Cortex of kidney (tissue), 1 donor: ENCODE measurements around the gene LHFPL5.

Source experiments
- DNase-seq: peaks from one replicate; lab custom pipeline; 2025; lab: John Stamatoyannopoulos, UW

Gene LHFPL5

GRCh38 chr6:35804996-35805736 is at the start of gene LHFPL5:
TSS of gene LHFPL5 (plus strand) at chr6:35805352. CDS start at chr6:35805671, 319 bp downstream.
- no peak for DNase-seq

- no peak for DNase-seq
Observed at GRCh38 chr6:35757456-35758123, 47.6 kb upstream of the LHFPL5 start.

- no peak for DNase-seq
Observed at GRCh38 chr6:35759426-35759825, 45.7 kb upstream of the LHFPL5 start.

GRCh38 chr6:35765739-35766138 is 39.4 kb upstream of the LHFPL5 start:
- no peak for DNase-seq

GRCh38 chr6:35769211-35769610 is 35.9 kb upstream of the LHFPL5 start:
- DNase-seq = no peak

- no peak for DNase-seq
Observed at GRCh38 chr6:35771343-35771627, 33.9 kb upstream of the LHFPL5 start.

GRCh38 chr6:35774116-35774794 is 30.9 kb upstream of the LHFPL5 start:
- DNase-seq = no peak

- DNase-seq = no peak
Observed at GRCh38 chr6:35775031-35775430, 30.1 kb upstream of the LHFPL5 start.

- DNase-seq = no peak
Observed at GRCh38 chr6:35776364-35777215, 28.6 kb upstream of the LHFPL5 start, which contains the start of gene CLPSL2. TSS of gene CLPSL2 (plus strand) at chr6:35776598. CDS start at chr6:35776619, 21 bp downstream.

- DNase-seq = no peak
Observed at GRCh38 chr6:35777356-35778102, 27.6 kb upstream of the LHFPL5 start.

- DNase-seq = no peak
Observed at GRCh38 chr6:35778437-35778836, 26.7 kb upstream of the LHFPL5 start.

GRCh38 chr6:35780719-35781118 is 24.4 kb upstream of the LHFPL5 start, which contains the start of gene CLPSL1:
TSS of gene CLPSL1 (plus strand) at chr6:35781019. CDS start at chr6:35781111, 92 bp downstream.
- no peak for DNase-seq

- DNase-seq = no peak
Observed at GRCh38 chr6:35781290-35781689, 23.9 kb upstream of the LHFPL5 start.

- no peak for DNase-seq
Observed at GRCh38 chr6:35782424-35782823, 22.7 kb upstream of the LHFPL5 start.

GRCh38 chr6:35784200-35784599 is 21.0 kb upstream of the LHFPL5 start:
- DNase-seq = no peak

- no peak for DNase-seq
Observed at GRCh38 chr6:35786272-35786671, 18.9 kb upstream of the LHFPL5 start.

GRCh38 chr6:35786810-35787209 is 18.3 kb upstream of the LHFPL5 start:
- no peak for DNase-seq

- no peak for DNase-seq
Observed at GRCh38 chr6:35787266-35788218, 17.6 kb upstream of the LHFPL5 start.

- DNase-seq = no peak
Observed at GRCh38 chr6:35788423-35788982, 16.6 kb upstream of the LHFPL5 start.

GRCh38 chr6:35790683-35791082 is 14.5 kb upstream of the LHFPL5 start:
- DNase-seq = no peak
